GM10266 (cell line): Measurements from ENCODE around the gene FOXK1.

Source experiments
- DNase-seq: peaks from one replicate; pipeline ENCODE4 v3.0.0; 2012; ENCODE audit errors: extremely low spot score
- CTCF ChIP-seq: IDR thresholded peaks from 2 replicates; pipeline ENCODE4 v1.5.1; 2012; ENCODE audit warnings: mild to moderate bottlenecking, low read depth; ENCODE audit not compliant: control insufficient read depth, insufficient read depth; ENCODE audit errors: missing control alignments

Gene FOXK1

GRCh38 chr7:4739528-4739992, 57.5 kb downstream of the FOXK1 start:
- DNase-seq, result no peak
- TF ChIP-seq CTCF, result no peak

- TF ChIP-seq CTCF, result no peak
- DNase-seq, result no peak
These were observed 58.7 kb downstream of the FOXK1 start for GRCh38 chr7:4740796-4741195.

GRCh38 chr7:4742051-4742573, 60.0 kb downstream of the FOXK1 start:
- TF ChIP-seq CTCF, result no peak
- DNase-seq, result no peak

GRCh38 chr7:4742852-4743251, 60.8 kb downstream of the FOXK1 start:
- no peak for DNase-seq
- TF ChIP-seq CTCF, result no peak

- TF ChIP-seq CTCF, result no peak
These were observed 62.5 kb downstream of the FOXK1 start for GRCh38 chr7:4744391-4745264.

GRCh38 chr7:4745265-4745919, 63.3 kb downstream of the FOXK1 start:
- no peak for DNase-seq
- TF ChIP-seq CTCF, result no peak

More at GRCh38 chr7:4744391-4745264, 62.5 kb downstream of the FOXK1 start:
- DNase-seq, result peak; percentile 87
